Measurements from ENCODE around the gene ARHGAP25. TPM values are rescaled to one million over a fixed set of nuclear protein-coding genes. Genes with fewer than 3 reads are reported as not detected.

The ARHGAP25 gene
- total and polyA plus RNA-seq, 7 donors, result 1.1 to 4.8 (median 1.9) TPM

DNA sequence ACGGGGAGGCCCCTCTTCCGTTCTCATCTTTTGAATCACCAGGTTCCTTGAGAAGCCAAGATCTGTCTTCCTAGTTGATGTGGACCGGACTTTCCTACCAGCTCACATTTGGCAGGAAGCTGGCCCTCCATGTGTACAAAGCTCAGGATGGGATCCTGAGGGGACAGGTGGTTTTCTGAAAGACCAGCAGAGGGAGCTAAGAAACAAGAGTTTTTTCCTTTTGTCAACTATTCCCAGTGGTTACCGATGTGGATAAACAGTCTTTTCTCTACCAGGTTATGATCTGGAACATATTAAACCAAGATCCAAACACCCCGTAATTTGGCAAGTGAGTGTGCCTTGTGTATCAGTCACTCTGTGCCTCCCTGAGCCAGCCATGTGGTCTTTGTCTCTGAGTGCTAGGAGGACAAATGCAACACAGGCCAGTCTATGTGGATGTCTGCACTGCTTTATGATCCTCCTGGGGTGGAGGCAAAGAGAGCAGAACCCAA, 25.1 kb upstream of the ARHGAP25 start:
- Histone ChIP-seq H3K27ac (no peak overlapping the region), H3K27me3 (ENCODE audit: insufficient read depth in 3 of 3, low read length in 2 of 3) (no peaks in the 10 kb centered on the region), H3K4me3 (no peak overlapping the region), H3K4me1 (no peaks in the 10 kb centered on the region), H3K36me3 (ENCODE audit: insufficient read depth in 1 of 2, low read depth in 1 of 2) (no peaks in the 10 kb centered on the region), H3K9me3 (no peaks in the 10 kb centered on the region)
- TF ChIP-seq, protein P1, sequence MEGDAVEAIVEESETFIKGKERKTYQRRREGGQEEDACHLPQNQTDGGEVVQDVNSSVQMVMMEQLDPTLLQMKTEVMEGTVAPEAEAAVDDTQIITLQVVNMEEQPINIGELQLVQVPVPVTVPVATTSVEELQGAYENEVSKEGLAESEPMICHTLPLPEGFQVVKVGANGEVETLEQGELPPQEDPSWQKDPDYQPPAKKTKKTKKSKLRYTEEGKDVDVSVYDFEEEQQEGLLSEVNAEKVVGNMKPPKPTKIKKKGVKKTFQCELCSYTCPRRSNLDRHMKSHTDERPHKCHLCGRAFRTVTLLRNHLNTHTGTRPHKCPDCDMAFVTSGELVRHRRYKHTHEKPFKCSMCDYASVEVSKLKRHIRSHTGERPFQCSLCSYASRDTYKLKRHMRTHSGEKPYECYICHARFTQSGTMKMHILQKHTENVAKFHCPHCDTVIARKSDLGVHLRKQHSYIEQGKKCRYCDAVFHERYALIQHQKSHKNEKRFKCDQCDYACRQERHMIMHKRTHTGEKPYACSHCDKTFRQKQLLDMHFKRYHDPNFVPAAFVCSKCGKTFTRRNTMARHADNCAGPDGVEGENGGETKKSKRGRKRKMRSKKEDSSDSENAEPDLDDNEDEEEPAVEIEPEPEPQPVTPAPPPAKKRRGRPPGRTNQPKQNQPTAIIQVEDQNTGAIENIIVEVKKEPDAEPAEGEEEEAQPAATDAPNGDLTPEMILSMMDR (IDR thresholded peaks at IDR 0.05), result peak; percentile 52
- DNase-seq, result no peak
- ATAC-seq, result peak in 1 of 4 donors; percentile 53
- intact Hi-C loops (cut with DNase I), result loop anchor here in 1 of 2 donors (5.0 kb wide), 1 partner anchor 218 kb away; no protein-coding TSS in a partner anchor
- WGBS, 3 donors, result 11 to 18% (median 16%) methylated on average over 5 of the region's 5 CpGs

DNA sequence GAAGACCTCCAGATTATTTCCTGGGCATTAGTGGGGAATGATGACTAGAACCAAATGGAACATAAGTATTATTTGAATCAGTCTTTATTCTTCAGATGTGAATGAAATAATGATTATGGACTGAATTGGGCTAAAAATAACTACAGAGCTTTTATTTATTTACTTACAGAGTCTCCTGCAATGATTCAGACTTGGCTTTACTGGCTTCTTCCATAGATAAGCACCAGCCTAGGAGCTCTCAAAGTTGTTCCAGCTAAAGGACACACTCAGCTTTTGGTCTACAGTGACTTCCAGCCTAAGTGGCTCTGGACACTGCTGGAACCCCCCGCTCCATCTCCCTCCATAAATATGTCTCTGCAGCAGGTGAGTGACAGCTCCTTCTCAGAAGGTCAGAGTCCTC, 24.3 kb upstream of the ARHGAP25 start:
- no peak for ATAC-seq
- Histone ChIP-seq H3K36me3 (ENCODE audit: insufficient read depth in 1 of 2, low read depth in 1 of 2) (no peaks in the 10 kb centered on the region), H3K4me3 (no peak overlapping the region), H3K27me3 (ENCODE audit: insufficient read depth in 3 of 3, low read length in 2 of 3) (no peaks in the 10 kb centered on the region), H3K27ac (no peak overlapping the region), H3K9me3 (no peaks in the 10 kb centered on the region), H3K4me1 (no peaks in the 10 kb centered on the region)
- intact Hi-C loops (cut with DNase I), result loop anchor here in 1 of 2 donors (1.0 kb wide), 1 partner anchor 28 kb away; no protein-coding TSS in a partner anchor
- no peak for DNase-seq
- TF ChIP-seq, protein P1 (IDR thresholded peaks at IDR 0.05), result no peak
- 74 to 93% (median 86%) methylated on average over 1 of the region's 1 CpG for WGBS, 3 donors

DNA sequence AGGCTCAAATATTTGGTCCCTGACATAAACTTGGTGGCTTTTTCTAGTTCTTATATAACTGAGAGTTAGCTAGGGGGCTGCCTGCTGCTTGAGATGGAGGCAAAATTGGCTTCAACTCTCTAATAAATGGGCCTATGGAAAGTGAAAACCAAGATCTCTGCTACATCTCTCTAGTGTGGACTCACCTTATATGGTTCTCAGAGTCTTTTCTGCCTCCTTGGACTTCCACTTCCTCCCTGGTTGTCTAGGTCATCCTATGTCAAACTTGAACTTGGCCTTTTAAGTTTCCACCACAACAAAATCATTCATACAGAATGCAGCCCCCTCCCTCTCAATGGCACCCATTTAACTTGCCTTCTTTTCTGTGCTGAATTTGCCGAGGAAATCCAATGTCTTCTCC, 23.9 kb upstream of the ARHGAP25 start:
- intact Hi-C loops (cut with DNase I), result loop anchor here in 1 of 2 donors (1.0 kb wide), 1 partner anchor 28 kb away; no protein-coding TSS in a partner anchor
- Histone ChIP-seq H3K4me3 (no peak overlapping the region), H3K4me1 (no peaks in the 10 kb centered on the region), H3K27me3 (ENCODE audit: insufficient read depth in 3 of 3, low read length in 2 of 3) (no peaks in the 10 kb centered on the region), H3K27ac (no peak overlapping the region), H3K36me3 (ENCODE audit: insufficient read depth in 1 of 2, low read depth in 1 of 2) (no peaks in the 10 kb centered on the region), H3K9me3 (no peaks in the 10 kb centered on the region)
- 64 to 78% (median 71%) methylated on average over 1 of the region's 1 CpG for whole genome bisulfite sequencing, 3 donors
- TF ChIP-seq, protein P1 (IDR thresholded peaks at IDR 0.05), result no peak
- DNase-seq, result no peak
- ATAC-seq, result no peak

DNA sequence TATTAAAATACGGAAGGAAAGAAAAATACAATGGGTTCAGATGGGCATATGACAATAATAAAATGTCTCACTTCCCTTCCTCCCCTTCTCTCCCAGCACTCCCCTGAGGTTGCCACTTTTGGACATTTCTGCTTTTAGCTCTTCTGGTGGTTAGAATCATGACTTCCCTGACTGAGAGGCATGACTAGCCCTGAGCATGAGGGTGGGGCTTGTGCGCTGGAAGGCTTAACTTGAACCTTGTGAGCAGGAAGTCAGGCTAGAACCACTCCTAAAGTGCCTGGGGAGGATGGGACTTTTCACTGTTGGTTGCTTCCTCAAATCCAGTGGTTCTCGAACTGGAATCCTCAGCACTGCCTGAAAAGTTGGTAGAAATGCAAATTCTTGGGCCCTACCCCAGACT, 19.7 kb upstream of the ARHGAP25 start:
- Histone ChIP-seq H3K4me1 (no peaks in the 10 kb centered on the region), H3K27ac (no peak overlapping the region), H3K36me3 (ENCODE audit: insufficient read depth in 1 of 2, low read depth in 1 of 2) (no peaks in the 10 kb centered on the region), H3K9me3 (no peaks in the 10 kb centered on the region), H3K4me3 (no peak overlapping the region), H3K27me3 (ENCODE audit: insufficient read depth in 3 of 3, low read length in 2 of 3) (no peaks in the 10 kb centered on the region)
- ATAC-seq (peak in 1 of 4 donors; percentile 35), DNase-seq (peak; percentile 37 to 65)
- TF ChIP-seq, protein P1 (IDR thresholded peaks at IDR 0.05), result no peak
- WGBS, 3 donors, result 58 to 86% (median 65%) methylated on average over 3 of the region's 3 CpGs
- intact Hi-C loops (cut with DNase I), result loop anchor here (2.0 to 5.0 kb wide), 3 partner anchors 228 to 253 kb away; partner anchors contain the start of genes APLF (in 1 of the 2) and FBXO48 (in 1 of the 2)
